HG02759 (cell line): ENCODE measurements around the gene RPS6KB1.
"Not testable (repeated sequence)": the region's sequence is repeated elsewhere in the genome, so short reads cannot be mapped to it uniquely, and the experiment has no call there.

ENCODE experiments used
- ATAC-seq: cut with Tn5 transposase; IDR thresholded peaks from one replicate; pipeline ENCODE4 v1.9.1; 2021; ENCODE audit warnings: mild to moderate bottlenecking, moderate library complexity; ENCODE audit not compliant: unreplicated experiment

The RPS6KB1 gene

GRCh38 chr17:59870482-59870881, 22.4 kb upstream of the RPS6KB1 start:
- no peak for ATAC-seq

GRCh38 chr17:59872351-59872750, 20.6 kb upstream of the RPS6KB1 start:
- no peak for ATAC-seq

GRCh38 chr17:59873414-59873813, 19.5 kb upstream of the RPS6KB1 start:
- ATAC-seq, result not testable (repeated sequence)

- ATAC-seq, result no peak
These were observed 18.5 kb upstream of the RPS6KB1 start for GRCh38 chr17:59874376-59874775.

- no peak for ATAC-seq
These were observed 16.8 kb upstream of the RPS6KB1 start for GRCh38 chr17:59876107-59876506.

- ATAC-seq, result no peak
These were observed 15.0 kb upstream of the RPS6KB1 start for GRCh38 chr17:59877965-59878364.

- ATAC-seq, result no peak
These were observed 14.3 kb upstream of the RPS6KB1 start for GRCh38 chr17:59878624-59879023.

- no peak for ATAC-seq
These were observed 8.1 kb upstream of the RPS6KB1 start for GRCh38 chr17:59884861-59885260.

- no peak for ATAC-seq
These were observed 4.7 kb upstream of the RPS6KB1 start for GRCh38 chr17:59888145-59888750.

GRCh38 chr17:59890720-59891119, 2.2 kb upstream of the RPS6KB1 start:
- ATAC-seq, result no peak

- peak; percentile 53 for ATAC-seq
These were observed 534 bp upstream of the RPS6KB1 start for GRCh38 chr17:59892251-59892923.

GRCh38 chr17:59893676-59894100, 767 bp downstream of the RPS6KB1 start:
- no peak for ATAC-seq

GRCh38 chr17:59897090-59897489, 4.2 kb downstream of the RPS6KB1 start:
- no peak for ATAC-seq

- ATAC-seq, result no peak
These were observed 6.2 kb downstream of the RPS6KB1 start for GRCh38 chr17:59899099-59899498.

- ATAC-seq, result no peak
These were observed 8.7 kb downstream of the RPS6KB1 start for GRCh38 chr17:59901604-59902003.

- no peak for ATAC-seq
These were observed 10.5 kb downstream of the RPS6KB1 start for GRCh38 chr17:59903455-59903854.

- ATAC-seq, result no peak
These were observed 14.5 kb downstream of the RPS6KB1 start for GRCh38 chr17:59907467-59907866.

GRCh38 chr17:59914274-59914854, 21.4 kb downstream of the RPS6KB1 start:
- ATAC-seq, result no peak

- ATAC-seq, result no peak
These were observed 23.5 kb downstream of the RPS6KB1 start for GRCh38 chr17:59916446-59916845.

GRCh38 chr17:59920637-59921036, 27.7 kb downstream of the RPS6KB1 start:
- ATAC-seq, result not testable (repeated sequence)

GRCh38 chr17:59930121-59930520, 37.2 kb downstream of the RPS6KB1 start:
- not testable (repeated sequence) for ATAC-seq

GRCh38 chr17:59930768-59931167, 37.8 kb downstream of the RPS6KB1 start:
- ATAC-seq, result not testable (repeated sequence)
